K562 (cell line): ENCODE data around the gene KXD1. TPM values are rescaled to one million over a fixed set of nuclear protein-coding genes. Genes with fewer than 3 reads are reported as not detected.

Experiments
- ATAC-seq: fragments of 200-7000 bp; cut with Tn5 transposase; 3 replicates; pipeline ENCODE4 v1.9.1; 2020; ENCODE audit warnings: moderate library complexity
- BruUV-seq: library from RNA; stranded (reverse); fragments of 400-500 nt; replicated peaks from 2 replicates; lab custom pipeline; 2021; lab: Mats Ljungman, UMichigan
- CTCF ChIA-PET: fragments of 300-600 bp; formaldehyde crosslinking; extraction: SDS; loops from one replicate; lab custom pipeline; 2021; ENCODE audit warnings: low intra/inter-chr PET ratio; lab: Yijun Ruan, JAX
- POLR2A ChIA-PET: fragments of 300-600, 350-650 bp; sonication (Branson Sonifier 250); formaldehyde crosslinking; extraction: SDS; loops from one replicate; lab custom pipeline; 2021; ENCODE audit warnings: antibody characterized with exemption, inconsistent platforms; lab: Yijun Ruan, JAX
- DNase-seq, 4 experiments: peaks; one replicate each; pipeline versions ENCODE4 v3.0.0 to v3.0.0-alpha.2; 2011 to 2018; ENCODE audit warnings: low spot score in 3 of 4, mixed read lengths in 3 of 4; ENCODE audit errors: extremely low read depth in 1 of 4
- FAIRE-seq: peaks from 2 replicates; lab custom pipeline; 2011; peaks lifted over from hg19 to GRCh38; lab: Jason Lieb, UNC
- H2AFZ ChIP-seq: 2 replicates; pipeline ENCODE4 v1.6.0; 2011; ENCODE audit warnings: low read depth, low read length, control low read depth, inconsistent platforms
- H3K27ac ChIP-seq: fragments of 200-600 bp; 3 replicates; pipeline ENCODE4 v1.8.0; 2011; ENCODE audit warnings: low read depth, mild to moderate bottlenecking, control low read depth, inconsistent platforms, low read length, moderate library complexity, mixed read lengths; ENCODE audit errors: extremely low read depth
- H3K27me3 ChIP-seq, 2 experiments: fragments of 300-600 bp in 1 of 2; 2 replicates in 1 of 2; 3 replicates in 1 of 2; pipeline versions ENCODE4 v1.6.0 to v1.8.0; 2011; ENCODE audit warnings: inconsistent platforms in 2 of 2, low read length in 2 of 2, mild to moderate bottlenecking in 1 of 2, mixed read lengths in 1 of 2, moderate library complexity in 1 of 2; ENCODE audit not compliant: control insufficient read depth in 2 of 2, insufficient read depth in 2 of 2
- H3K36me3 ChIP-seq: fragments of 300-600 bp; 3 replicates; pipeline ENCODE4 v1.8.0; 2011; ENCODE audit warnings: mild to moderate bottlenecking, low read length, inconsistent platforms; ENCODE audit not compliant: control insufficient read depth, insufficient read depth
- H3K4me1 ChIP-seq, 2 experiments: fragments of 200-600 bp in 1 of 2; replicated peaks in 1 of 2; 2 replicates in 1 of 2; 3 replicates in 1 of 2; pipeline versions ENCODE4 v1.5.1 to v1.8.0; 2011; ENCODE audit warnings: inconsistent platforms in 2 of 2, low read length in 2 of 2, mild to moderate bottlenecking in 1 of 2, mixed read lengths in 1 of 2, moderate library complexity in 1 of 2; ENCODE audit not compliant: control insufficient read depth in 2 of 2, insufficient read depth in 2 of 2
- H3K4me2 ChIP-seq: 2 replicates; pipeline ENCODE4 v1.6.1; 2011; ENCODE audit warnings: low read length, control low read depth, inconsistent platforms, mixed read lengths; ENCODE audit not compliant: insufficient read depth
- H3K4me3 ChIP-seq: fragments of 200-600 bp; sonication (generic), shearing (Covaris generic); 2 replicates; pipeline ENCODE4 v1.5.1; 2016; ENCODE audit warnings: control low read depth, inconsistent platforms
- H3K79me2 ChIP-seq: fragments of 200-600 bp; 3 replicates; pipeline ENCODE4 v1.8.0; 2011; ENCODE audit warnings: low read length, inconsistent platforms; ENCODE audit not compliant: control insufficient read depth, insufficient read depth
- H3K9ac ChIP-seq, 2 experiments: 2 replicates each; pipeline versions ENCODE4 v1.6.0 to v1.6.1; 2011; ENCODE audit warnings: low read depth in 2 of 2, low read length in 2 of 2, control low read depth in 1 of 2, inconsistent platforms in 1 of 2, mild to moderate bottlenecking in 1 of 2, mixed read lengths in 1 of 2; ENCODE audit not compliant: insufficient read depth in 1 of 2
- H3K9me1 ChIP-seq: one replicate; pipeline ENCODE4 v1.6.0; 2011; ENCODE audit warnings: inconsistent platforms, mild to moderate bottlenecking, low read length, moderate library complexity; ENCODE audit not compliant: control insufficient read depth, insufficient read depth
- H3K9me3 ChIP-seq: replicated peaks from 2 replicates; pipeline ENCODE4 v1.5.1; 2011; ENCODE audit warnings: low read depth, low read length, inconsistent platforms; ENCODE audit not compliant: control insufficient read depth, insufficient read depth
- H4K20me1 ChIP-seq: replicated peaks from 2 replicates; pipeline ENCODE4 v1.6.1; 2011; ENCODE audit warnings: low read length, inconsistent platforms, mixed read lengths; ENCODE audit not compliant: control insufficient read depth, insufficient read depth
- BRD9 ChIP-seq: fragments of 450-650 bp; IDR thresholded peaks from 2 replicates; pipeline ENCODE4 v1.6.1; 2018; ENCODE audit warnings: low read depth; ENCODE audit not compliant: partially characterized antibody
- CHD1 ChIP-seq: fragments of 200-600 bp; sonication (generic); IDR thresholded peaks from one replicate; pipeline ENCODE4 v1.6.1; 2012; ENCODE audit warnings: mild to moderate bottlenecking, moderate library complexity, low read length, inconsistent platforms
- FIP1L1 ChIP-seq: fragments of 200-400 bp; formaldehyde crosslinking; IDR thresholded peaks from 2 replicates; pipeline ENCODE4 v1.6.1; 2018; ENCODE audit warnings: mild to moderate bottlenecking, low read depth, low read length; ENCODE audit not compliant: poor library complexity, severe bottlenecking
- GTF2A2 ChIP-seq: IDR thresholded peaks from 2 replicates; pipeline ENCODE4 v1.6.1; 2016; ENCODE audit warnings: mild to moderate bottlenecking, missing genetic modification characterization, missing compliant biosample characterization
- HOXB6 ChIP-seq: fragments of 250-450 bp; sonication (Bioruptor Pico); IDR thresholded peaks from 2 replicates; pipeline ENCODE4 v1.5.1; 2022; ENCODE audit warnings: mild to moderate bottlenecking, borderline replicate concordance
- L3MBTL2 ChIP-seq: fragments of 450-650 bp; IDR thresholded peaks from 2 replicates; pipeline ENCODE4 v1.6.1; 2016; ENCODE audit warnings: mild to moderate bottlenecking, moderate library complexity
- MCM3 ChIP-seq: fragments of 450-650 bp; IDR thresholded peaks from 2 replicates; pipeline ENCODE4 v1.6.1; 2016
- POLR2AphosphoS2 ChIP-seq: IDR thresholded peaks from 2 replicates; pipeline ENCODE4 v1.6.1; 2012; ENCODE audit warnings: low read length, improper control_type of control experiment
- RFX1 ChIP-seq: fragments of 450-650 bp; IDR thresholded peaks from 2 replicates; pipeline ENCODE4 v1.6.1; 2016; ENCODE audit warnings: mild to moderate bottlenecking, moderate library complexity
- SMARCC2 ChIP-seq: fragments of 450-650 bp; IDR thresholded peaks from 2 replicates; pipeline ENCODE4 v1.6.1; 2017; ENCODE audit warnings: antibody characterized with exemption, moderate library complexity, mild to moderate bottlenecking, low read depth
- SUPT5H ChIP-seq: fragments of 450-650 bp; IDR thresholded peaks from 2 replicates; pipeline ENCODE4 v1.6.1; 2016
- TCF7 ChIP-seq: sonication (generic); IDR thresholded peaks from 2 replicates; pipeline ENCODE4 v1.6.1; 2016; ENCODE audit warnings: antibody characterized with exemption, borderline replicate concordance
- TSC22D4 ChIP-seq: fragments of 450-650 bp; IDR thresholded peaks from 2 replicates; pipeline ENCODE4 v1.6.1; 2016; ENCODE audit warnings: missing genetic modification characterization, missing biosample characterization, control low read depth
- YY1 ChIP-seq, 3 experiments: IDR thresholded peaks; 2 replicates each; pipeline ENCODE4 v1.6.1; 2011; ENCODE audit warnings: low read length in 2 of 3, mild to moderate bottlenecking in 2 of 3, moderate library complexity in 2 of 3, borderline replicate concordance in 1 of 3, control low read depth in 1 of 3, low read depth in 1 of 3; ENCODE audit not compliant: insufficient read depth in 3 of 3, insufficient replicate concordance in 2 of 3, control insufficient read depth in 1 of 3, insufficient read length in 1 of 3; ENCODE audit errors: extremely low read depth in 1 of 3
- ZBTB1 ChIP-seq: sonication (generic); formaldehyde crosslinking; IDR thresholded peaks from 2 replicates; pipeline ENCODE4 v1.8.1; 2023; ENCODE audit warnings: missing genetic modification reagents, low read depth, mild to moderate bottlenecking, borderline replicate concordance
- ZFP1 ChIP-seq: fragments of 450-650 bp; formaldehyde crosslinking; IDR thresholded peaks from 2 replicates; pipeline ENCODE4 v1.4.0; 2020; ENCODE audit warnings: mild to moderate bottlenecking, mixed read lengths
- ZNF41 ChIP-seq: fragments of 250-450 bp; sonication (Bioruptor Pico); conservative IDR thresholded peaks from 2 replicates; pipeline ENCODE4 v1.4.0; 2020; ENCODE audit warnings: mild to moderate bottlenecking
- ZNF79 ChIP-seq: fragments of 250-450 bp; sonication (Bioruptor Pico); IDR thresholded peaks from 2 replicates; pipeline ENCODE4 v1.4.0; 2020; ENCODE audit warnings: low read depth, mild to moderate bottlenecking, moderate library complexity
- WGBS: fragments of 100-300 bp; shearing (Covaris generic); methylation state at CpG from one replicate; pipeline ENCODE4 v1.1.6; 2016; ENCODE audit warnings: low coverage, mixed read lengths; ENCODE audit not compliant: insufficient coverage; ENCODE audit errors: missing lambda C conversion rate; 5-methylcytosine and 5-hydroxymethylcytosine counted together
- in situ Hi-C: fragments of 300-500 bp; cut with MboI; formaldehyde crosslinking; loops from 4 replicates; pipeline ENCODE4 v1.15.0; 2018; ENCODE audit warnings: inconsistent platforms, mixed read lengths
- intact Hi-C: fragments of 100-400 bp; cut with micrococcal nuclease; formaldehyde crosslinking; loops from 2 replicates; pipeline ENCODE4 v1.14.2; 2022
- polyA plus RNA-seq, 8 experiments: library from polyadenylated mRNA; depleted of rRNA in 4 of 8; stranded (reverse) in 5 of 8; unstranded in 3 of 8; fragments of >200 nt; fragmentation: Nextera tagmentation in 2 of 8; fragmentation: Illumina TruSeq in 1 of 8; extraction: Ambion mirVana in 2 of 8; extraction: Trizol in 1 of 8; gene quantifications; 2 replicates each; pipeline versions ENCODE4 v1.2.1 to v1.2.3, GENCODE V29; 2011 to 2014; ENCODE audit warnings: inconsistent platforms in 1 of 8, missing spikeins in 1 of 8
- total RNA-seq, 7 experiments: library from RNA; depleted of rRNA in 6 of 7; stranded (reverse); fragments of >200 nt in 6 of 7; fragmentation: Illumina TruSeq in 2 of 7; extraction: Trizol in 2 of 7; gene quantifications; 2 replicates each; pipeline versions ENCODE4 v1.2.1 to v1.2.3, GENCODE V29; 2011 to 2021; ENCODE audit warnings: low replicate concordance in 1 of 7
- TF ChIP-seq, protein P1 (sequence below): sonication (generic); formaldehyde crosslinking; IDR thresholded peaks from 2 replicates; pipeline ENCODE4 v1.8.1; 2022; ENCODE audit warnings: missing genetic modification reagents
- TF ChIP-seq, protein P2 (sequence below): fragments of 250-450 bp; sonication (Bioruptor Pico); IDR thresholded peaks from 2 replicates; pipeline ENCODE4 v1.5.1; 2021; ENCODE audit warnings: mild to moderate bottlenecking

Gene KXD1
- total and polyA plus RNA-seq, 9 of the 15 experiments (the other 6 are each of a cell fraction or from before 2014, with no cell fraction given) = 21.9 to 210 (median 118) TPM

DNA sequence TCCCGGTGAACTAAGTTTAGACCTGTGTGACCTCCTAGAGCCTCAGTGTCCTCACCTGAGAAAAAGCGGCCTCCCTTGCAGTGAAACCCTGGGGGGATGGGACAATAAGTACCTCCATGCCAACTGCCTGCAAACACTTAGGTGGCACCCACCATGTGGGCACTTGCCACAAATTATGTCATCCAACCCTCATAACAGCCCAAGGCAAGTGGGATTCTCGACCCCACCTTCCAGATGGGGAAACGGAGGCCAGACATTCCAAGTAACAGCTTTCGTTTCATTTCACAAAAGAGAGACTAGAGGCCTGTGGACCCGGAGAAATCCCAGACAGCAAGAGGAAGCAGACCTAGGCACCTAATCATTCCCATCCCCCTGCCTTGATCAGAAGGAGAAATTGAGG is 37.8 kb downstream of the KXD1 start:
- no TSS peak for BruUV-seq
- Histone ChIP-seq H3K27me3 (no peaks in the 10 kb centered on the region), H3K79me2 (peaks cover 4% of the 10 kb centered on the region; the same call in 1 of the 3 replicates), H3K9me1 (no peaks in the 10 kb centered on the region), H3K27ac (no peak overlapping the region), H4K20me1 (peaks cover 6% of the 10 kb centered on the region; the same call in 1 of the 2 replicates), H3K9ac (peak overlapping the region in 1 of 2 experiments; percentile 7; a peak in 1 of 4 replicates), H3K36me3 (peaks cover 5% of the 10 kb centered on the region; the same call in 2 of the 3 replicates), H3K4me2 (no peak overlapping the region), H3K9me3 (no peaks in the 10 kb centered on the region), H3K4me1 (peaks cover 25 to 75% of the 10 kb centered on the region in 2 experiments), H2AFZ (no peak overlapping the region), H3K4me3 (no peak overlapping the region)
- TF ChIP-seq ZNF79 (CRISPR knock-in tag) (no peak), TSC22D4 (tag) (no peak), TCF7 (no peak), BRD9 (no peak), POLR2AphosphoS2 (no peak), HOXB6 (CRISPR knock-in tag) (no peak), L3MBTL2 (no peak), SUPT5H (no peak), FIP1L1 (no peak), SMARCC2 (no peak), ZFP1 (no peak), YY1 (IDR thresholded peaks at IDR 0.05; ENCODE audit: borderline replicate concordance in 1 of 3, control insufficient read depth in 1 of 3, extremely low read depth in 1 of 3, insufficient read depth in 3 of 3, insufficient read length in 1 of 3, insufficient replicate concordance in 2 of 3, low read depth in 1 of 3, low read length in 2 of 3) (no peak), RFX1 (no peak), MCM3 (no peak), CHD1 (no peak), ZNF41 (no peak), GTF2A2 (no peak), ZBTB1 (CRISPR knock-in tag) (no peak)
- TF ChIP-seq, protein P1, sequence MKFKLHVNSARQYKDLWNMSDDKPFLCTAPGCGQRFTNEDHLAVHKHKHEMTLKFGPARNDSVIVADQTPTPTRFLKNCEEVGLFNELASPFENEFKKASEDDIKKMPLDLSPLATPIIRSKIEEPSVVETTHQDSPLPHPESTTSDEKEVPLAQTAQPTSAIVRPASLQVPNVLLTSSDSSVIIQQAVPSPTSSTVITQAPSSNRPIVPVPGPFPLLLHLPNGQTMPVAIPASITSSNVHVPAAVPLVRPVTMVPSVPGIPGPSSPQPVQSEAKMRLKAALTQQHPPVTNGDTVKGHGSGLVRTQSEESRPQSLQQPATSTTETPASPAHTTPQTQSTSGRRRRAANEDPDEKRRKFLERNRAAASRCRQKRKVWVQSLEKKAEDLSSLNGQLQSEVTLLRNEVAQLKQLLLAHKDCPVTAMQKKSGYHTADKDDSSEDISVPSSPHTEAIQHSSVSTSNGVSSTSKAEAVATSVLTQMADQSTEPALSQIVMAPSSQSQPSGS (CRISPR knock-in tag) = no peak
- TF ChIP-seq, protein P2, sequence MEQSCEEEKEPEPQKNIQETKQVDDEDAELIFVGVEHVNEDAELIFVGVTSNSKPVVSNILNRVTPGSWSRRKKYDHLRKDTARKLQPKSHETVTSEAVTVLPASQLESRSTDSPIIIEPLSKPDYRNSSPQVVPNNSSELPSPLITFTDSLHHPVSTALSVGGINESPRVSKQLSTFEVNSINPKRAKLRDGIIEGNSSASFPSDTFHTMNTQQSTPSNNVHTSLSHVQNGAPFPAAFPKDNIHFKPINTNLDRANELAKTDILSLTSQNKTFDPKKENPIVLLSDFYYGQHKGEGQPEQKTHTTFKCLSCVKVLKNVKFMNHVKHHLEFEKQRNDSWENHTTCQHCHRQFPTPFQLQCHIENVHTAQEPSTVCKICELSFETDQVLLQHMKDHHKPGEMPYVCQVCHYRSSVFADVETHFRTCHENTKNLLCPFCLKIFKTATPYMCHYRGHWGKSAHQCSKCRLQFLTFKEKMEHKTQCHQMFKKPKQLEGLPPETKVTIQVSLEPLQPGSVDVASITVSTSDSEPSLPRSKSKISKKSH (CRISPR knock-in tag) = no peak
- DNase-seq = no peak
- ChIA-PET CTCF (interaction anchor here (0.6 kb wide), 1 partner anchor 237 kb away, joined by 4 read pairs; no protein-coding TSS in a partner anchor), POLR2A (interaction anchor here (0.7 kb wide), 1 partner anchor 116 kb away, joined by 3 read pairs; no protein-coding TSS in a partner anchor)
- FAIRE-seq = no peak
- intact Hi-C loops (loop anchor here (10.0 kb wide), 1 partner anchor 249 kb away; no protein-coding TSS in a partner anchor), in situ Hi-C loops (no loop called here)
- ATAC-seq = no peak
- 91% methylated on average over 6 of the region's 6 CpGs for WGBS
